ENCODE measurements around the gene SEC31B.

SEC31B gene

DNA sequence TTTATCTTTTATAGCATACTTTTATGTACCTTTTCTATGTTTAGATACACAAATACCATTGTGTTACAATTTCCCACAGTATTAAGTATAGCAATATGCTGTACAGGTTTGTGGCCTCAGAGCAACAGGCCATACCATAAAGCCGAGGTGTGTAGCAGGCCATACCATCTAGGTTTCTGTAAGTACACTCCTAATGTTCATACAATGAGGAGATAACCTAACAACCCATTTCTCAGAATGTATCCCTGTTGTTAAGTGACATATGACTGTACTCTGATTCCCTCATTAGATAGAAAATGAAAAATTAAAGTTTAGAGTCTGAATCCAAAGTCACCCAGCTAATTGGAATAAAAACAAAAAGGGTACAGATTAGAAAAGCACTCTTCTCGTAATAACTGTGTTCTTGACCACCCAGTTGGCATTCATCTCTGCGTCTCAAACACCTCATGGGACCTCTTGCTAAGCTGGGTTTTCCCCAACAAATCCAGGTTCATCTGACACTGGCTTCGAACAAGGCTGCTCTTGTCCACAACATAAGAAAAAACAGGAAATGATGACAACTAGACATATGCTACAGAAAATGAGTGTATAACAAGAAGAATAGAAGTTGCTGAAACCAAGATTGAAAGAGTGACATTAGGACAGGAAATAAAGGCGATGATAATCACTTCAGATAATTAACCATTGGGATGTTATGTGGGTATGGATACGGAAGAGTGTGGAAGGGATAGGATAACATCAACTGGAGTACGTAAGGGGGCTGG is 8.6 kb upstream of the SEC31B start:
- DNase-seq: no peak

- no peak for DNase-seq
These were observed 5.0 kb upstream of the SEC31B start for GRCh38 chr10:100524638-100525037.

DNA sequence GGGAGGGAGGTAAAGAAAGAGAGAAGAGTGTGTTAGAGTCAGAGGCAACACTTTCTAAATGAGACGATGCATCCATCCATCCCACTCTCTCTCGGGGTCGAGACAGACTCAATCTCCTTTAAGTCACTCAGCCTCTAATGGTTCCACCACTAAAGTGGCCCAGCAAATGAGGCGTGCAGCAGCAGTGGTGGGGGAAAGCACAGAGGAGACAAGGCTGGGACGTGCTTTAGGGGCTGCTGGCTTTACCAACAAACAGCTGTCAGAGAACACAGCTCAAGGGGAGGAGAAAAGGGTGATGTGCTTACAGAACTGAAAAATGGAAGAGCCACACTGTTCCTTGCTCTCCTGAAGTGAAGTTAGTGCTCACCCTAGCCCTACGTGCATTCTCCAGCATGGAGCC is 4.5 kb upstream of the SEC31B start:
- DNase-seq: no peak

DNA sequence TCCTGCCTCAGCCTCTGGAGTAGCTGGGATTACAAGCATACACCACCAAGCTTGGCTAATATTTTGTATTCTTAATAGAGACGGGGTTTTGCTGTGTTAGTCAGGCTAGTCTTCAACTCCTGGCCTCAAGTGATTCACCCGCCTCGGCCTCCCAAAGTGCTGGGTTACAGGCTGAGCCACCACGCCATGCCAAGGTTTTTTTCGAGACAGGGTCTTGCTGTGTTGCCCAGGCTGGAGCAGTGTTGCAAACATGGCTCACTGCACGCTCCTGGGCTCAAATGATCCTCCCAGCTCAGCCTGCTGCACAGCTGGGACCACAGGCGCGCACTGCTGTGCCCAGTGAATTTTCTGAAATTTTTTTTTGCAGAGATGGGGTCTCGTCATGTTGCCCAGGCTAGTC is 3.3 kb upstream of the SEC31B start:
- no peak for DNase-seq

DNA sequence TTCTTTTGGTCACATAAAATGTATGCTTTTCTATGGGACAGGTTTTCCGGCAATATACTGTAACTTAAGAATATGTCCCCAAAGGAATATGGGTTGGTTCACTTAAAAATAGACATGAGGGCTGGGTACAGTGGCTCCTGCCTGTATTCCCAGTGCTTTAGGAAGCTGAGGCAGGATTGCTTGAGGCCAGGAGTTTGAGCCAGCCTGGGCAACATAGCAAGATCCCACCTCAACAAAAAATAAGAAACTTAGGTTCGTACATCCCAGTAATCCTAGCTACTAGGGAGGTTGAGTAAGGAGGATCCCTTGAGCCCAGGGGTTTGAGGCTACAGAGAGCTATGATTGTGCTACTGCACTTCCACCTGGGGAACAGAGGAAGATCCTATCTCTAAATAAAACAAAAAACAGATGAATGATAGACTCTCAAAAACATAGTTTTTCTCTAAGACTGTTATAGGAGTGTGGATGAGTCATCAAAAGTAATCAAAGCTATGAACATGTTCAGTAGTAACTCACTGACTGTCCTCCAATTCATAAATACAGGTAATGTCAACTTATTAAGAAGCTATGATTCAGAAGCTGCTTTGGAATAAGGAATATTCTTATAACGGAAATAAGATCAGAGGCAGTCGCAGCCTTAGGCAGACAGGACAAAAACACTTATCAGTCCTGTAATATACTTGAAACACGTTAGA is 2.6 kb upstream of the SEC31B start:
- DNase-seq: no peak

GRCh38 chr10:100520811-100521210 is 1.1 kb upstream of the SEC31B start:
- no peak for DNase-seq

DNA sequence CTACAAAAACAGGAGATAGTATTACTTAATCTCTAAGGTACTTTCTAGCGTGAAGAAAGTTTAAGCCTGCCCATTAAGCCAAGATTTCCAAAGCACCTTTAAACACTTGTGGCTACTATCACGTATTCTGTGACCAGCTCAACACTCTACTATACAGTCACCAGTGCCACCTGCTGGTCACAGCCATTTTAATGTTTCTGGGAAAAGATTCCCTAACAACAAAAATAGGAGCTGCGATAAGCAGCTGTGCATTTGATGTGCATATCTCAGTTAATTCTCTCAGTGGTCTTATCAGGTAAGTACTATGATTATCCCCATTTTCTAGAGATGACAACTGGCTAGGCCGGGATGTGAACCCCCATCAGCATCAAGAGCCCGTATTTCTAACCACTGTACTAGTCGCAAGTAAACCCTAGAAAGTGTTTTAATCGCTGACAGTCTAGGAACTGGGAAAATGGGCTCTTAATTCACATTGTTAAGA is 860 bp downstream of the SEC31B start:
- DNase-seq: peak; percentile 79

- DNase-seq: no peak
These were observed 2.8 kb downstream of the SEC31B start for GRCh38 chr10:100516847-100517246.

DNA sequence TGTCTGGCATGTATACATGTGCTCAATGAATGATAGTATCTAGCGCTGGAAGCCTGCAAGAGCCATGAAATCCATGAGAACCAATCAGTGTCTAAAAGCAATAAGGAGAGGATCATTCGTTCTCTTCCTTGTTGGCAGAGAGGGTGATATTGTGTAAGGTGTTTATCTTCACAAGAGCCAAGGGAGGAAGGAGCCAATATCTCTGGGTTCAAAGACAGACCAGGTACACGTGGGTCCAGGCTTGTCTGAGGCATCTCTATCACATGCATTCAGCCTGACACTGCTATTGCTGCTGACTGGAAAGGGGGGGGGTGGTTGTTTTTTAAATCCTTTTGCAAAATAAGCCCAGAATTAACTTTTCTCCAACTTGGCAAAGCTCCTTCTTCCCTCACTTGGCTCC is 4.0 kb downstream of the SEC31B start:
- DNase-seq: no peak

GRCh38 chr10:100510533-100511308 is 8.9 kb downstream of the SEC31B start:
- peak; percentile 72 for DNase-seq

- no peak for DNase-seq
These were observed 10.3 kb downstream of the SEC31B start for GRCh38 chr10:100509241-100509840.

DNA sequence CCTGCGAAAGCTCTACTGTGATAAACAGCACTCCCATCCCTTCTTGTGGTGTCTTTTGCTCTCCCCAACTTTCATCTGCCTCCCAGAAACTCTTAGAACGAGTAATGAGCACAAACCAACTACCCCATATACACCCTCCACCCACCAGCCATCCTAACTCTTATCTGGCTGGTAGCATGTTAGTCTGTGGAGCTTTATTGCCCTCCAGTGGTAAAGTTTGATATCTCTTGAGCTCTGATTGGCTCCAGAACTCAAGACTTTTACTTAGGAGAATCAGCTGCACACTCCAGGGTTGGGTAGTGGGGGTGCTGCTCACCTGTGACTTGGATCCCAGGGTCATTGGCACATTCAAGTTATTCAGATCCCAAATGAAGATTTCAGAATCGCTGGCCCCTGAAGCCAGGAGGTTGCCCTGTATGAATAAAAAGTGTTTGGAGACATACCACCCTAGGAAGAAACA is 10.9 kb downstream of the SEC31B start:
- peak; percentile 84 for DNase-seq

DNA sequence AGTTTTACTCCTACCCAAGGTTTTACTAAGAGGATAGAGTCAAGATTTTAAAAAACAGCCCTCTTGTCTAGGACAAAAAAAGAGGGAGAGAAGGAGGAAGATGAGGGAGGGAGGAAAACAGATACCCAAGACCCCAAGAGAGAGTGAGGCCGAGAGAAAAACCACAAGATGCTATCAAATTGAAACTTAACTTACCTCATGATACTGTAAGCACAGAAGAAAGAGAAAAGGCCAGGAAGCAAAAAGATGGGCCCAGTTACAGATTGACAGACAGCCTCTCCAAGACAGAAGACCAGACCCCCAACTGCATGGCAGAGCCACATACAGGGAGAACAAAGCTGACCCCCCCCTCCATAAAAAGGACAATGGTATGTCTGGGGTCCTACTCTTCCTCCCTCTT is 11.4 kb downstream of the SEC31B start:
- DNase-seq: no peak

DNA sequence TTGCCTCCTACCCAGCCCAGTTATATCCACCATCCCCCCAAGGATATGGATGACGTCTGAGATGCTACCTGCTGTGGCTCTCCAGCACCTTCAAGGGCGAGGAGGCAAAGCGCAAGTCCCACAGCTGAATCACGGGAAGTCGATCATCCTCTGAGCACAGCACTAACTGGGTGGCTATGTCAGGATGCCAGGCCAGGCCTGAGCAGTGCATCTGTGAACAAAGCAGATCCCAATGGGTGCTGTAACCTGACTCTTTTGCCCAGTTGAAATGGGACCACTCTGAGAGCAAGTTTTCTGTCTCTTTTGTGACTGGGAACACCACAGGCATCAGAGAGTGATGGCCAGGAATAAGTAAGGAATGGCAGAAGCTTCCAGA is 12.3 kb downstream of the SEC31B start:
- no peak for DNase-seq

DNA sequence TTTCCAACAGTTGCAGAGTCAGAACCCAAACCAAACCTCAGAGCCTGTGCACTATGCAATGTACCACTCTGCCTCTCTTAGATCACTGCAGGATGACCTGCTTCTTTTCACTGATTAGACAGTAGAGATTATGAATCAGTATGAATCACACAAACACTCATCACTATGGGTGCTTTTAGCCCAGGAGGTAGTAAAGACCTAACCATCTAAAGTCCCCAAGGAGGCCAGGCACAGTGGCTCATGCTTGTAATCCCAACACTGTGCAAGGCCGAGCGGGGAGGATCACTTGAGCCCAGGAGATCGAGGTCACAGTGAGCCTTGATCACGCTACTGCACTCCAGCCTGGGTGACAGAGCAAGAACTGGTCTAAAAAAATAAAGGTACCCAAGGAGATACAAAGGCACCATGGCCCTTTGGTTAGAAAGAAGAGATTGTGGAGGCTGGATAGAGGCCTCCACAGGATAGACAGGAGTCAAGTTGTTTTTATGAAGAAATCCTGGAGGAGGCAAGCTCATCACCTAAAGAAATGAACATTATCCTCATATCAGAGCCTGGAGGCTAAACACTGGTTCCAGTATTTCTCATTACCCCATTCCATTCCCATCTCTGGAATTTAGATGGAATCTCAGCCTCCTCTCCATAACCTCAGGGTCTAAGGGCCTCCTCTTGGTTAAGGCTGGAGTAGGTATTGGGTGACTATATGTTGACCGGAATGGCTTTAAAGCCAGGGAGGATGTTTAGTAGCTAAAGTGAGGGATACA is 12.9 kb downstream of the SEC31B start:
- no peak for DNase-seq

GRCh38 chr10:100505164-100505563 is 14.5 kb downstream of the SEC31B start:
- DNase-seq: no peak

DNA sequence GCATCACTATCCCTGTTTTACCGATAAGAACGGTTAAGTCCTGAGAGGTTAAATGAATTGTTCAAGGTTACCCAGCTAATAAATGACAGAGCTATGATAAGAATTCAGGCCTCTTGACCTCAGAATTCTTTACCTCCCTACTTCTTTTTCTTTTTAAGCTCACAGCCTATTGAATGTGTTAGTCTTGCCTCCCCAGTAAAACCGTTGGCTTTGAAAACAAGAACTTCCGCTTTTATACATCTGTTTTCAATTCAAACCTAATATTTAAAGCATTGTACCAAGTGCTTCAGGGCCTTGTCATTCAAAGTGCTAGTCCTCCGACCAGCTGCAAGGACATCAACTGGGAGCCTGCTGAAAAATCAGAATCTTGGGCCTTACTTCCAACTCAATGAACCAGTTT is 15.6 kb downstream of the SEC31B start:
- DNase-seq: no peak

DNA sequence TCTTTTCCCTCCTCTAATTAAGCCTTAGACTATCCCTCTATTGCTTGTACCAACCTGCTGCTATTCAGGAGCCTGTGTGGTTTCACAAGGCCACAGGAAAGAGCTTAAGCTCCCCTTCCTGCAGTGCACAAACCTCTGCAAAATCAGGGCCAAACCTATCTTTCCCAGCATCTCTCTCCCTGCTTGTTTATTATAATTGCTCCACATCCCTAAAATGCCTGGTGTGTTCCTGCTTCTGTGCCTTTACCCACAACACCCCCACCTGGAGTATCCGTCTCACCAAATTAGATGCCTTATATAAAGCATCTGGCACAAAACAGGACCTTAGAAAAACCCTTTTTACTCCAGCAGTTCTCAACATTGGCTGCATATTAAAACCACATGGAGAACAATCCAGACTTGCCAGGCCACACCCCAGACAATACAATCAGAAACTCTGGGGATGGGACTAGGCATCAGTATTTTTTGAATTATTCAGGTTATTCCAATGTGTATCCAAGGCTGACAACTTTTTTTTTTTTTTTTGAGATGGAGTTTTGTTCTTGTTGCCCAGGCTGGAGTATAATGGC is 16.7 kb downstream of the SEC31B start:
- DNase-seq: no peak

- no peak for DNase-seq
These were observed 18.2 kb downstream of the SEC31B start for GRCh38 chr10:100501423-100501822.

DNA sequence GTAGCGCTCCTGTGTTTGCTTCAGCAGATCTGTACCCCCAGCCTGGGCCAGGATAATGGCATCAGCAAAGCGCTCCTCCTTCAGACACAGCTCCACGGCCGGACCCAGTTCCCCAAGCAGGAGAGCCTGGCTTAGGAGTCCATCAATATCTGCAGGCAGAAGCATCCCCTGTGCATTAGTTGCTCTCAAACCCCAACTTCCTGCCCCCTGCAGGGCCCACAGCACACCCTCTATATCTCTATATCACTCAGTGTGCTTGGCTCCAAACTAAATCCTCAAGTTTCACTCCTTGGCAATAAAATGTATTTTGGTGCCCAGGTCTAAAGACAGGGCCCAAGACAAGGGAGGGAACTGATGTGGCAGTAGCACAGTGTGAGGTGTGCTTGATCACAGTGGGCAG is 21.6 kb downstream of the SEC31B start:
- no peak for DNase-seq

DNA sequence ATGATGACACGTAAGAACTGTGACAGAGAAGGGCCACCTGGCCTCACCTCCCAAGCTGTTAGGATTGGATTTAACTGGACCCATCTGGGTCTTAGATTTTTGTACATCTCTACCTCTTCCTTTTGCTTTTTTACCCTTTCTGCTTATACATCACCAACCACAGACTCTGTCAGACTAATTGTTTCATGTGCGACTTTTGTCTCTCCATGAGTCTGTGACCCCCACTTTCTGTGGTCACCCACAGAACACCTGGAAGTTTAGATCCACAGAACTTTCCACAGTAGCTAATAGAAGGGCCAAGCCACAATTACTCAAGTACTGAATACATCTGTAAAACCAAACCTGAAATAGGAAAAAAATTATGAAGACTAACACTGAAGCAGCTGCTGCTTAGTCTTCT is 23.1 kb downstream of the SEC31B start:
- no peak for DNase-seq

GRCh38 chr10:100490531-100490930 is 29.1 kb downstream of the SEC31B start:
- no peak for DNase-seq

Data from hematopoietic multipotent progenitor cell treated with erythropoietin and hydrocortisone succinate and interleukin-3 and kit ligand, for 8 days (in vitro differentiated cells).